Fibroblast of the aortic adventitia (primary cell): ENCODE data around the gene ARID5B. TPM values are rescaled to one million over a fixed set of nuclear protein-coding genes. Genes with fewer than 3 reads are reported as not detected.

Experiments used
- DNase-seq: peaks from one replicate; pipeline ENCODE4 v3.0.0-alpha.2; 2010; ENCODE audit warnings: low read depth
- H3K4me3 ChIP-seq: 2 replicates; pipeline ENCODE4 v1.5.1; 2011; ENCODE audit warnings: low read depth, mild to moderate bottlenecking, control low read depth, low read length, moderate library complexity
- CTCF ChIP-seq: IDR thresholded peaks from 2 replicates; pipeline ENCODE4 v1.5.1; 2011; ENCODE audit warnings: mild to moderate bottlenecking, low read length, control low read depth, inconsistent platforms; ENCODE audit not compliant: insufficient read depth
- total RNA-seq: library from RNA; depleted of rRNA; stranded (reverse); fragments of >200 nt; gene quantifications from 2 replicates; pipeline ENCODE4 v1.2.3, GENCODE V29; 2012; ENCODE audit warnings: low replicate concordance

ARID5B gene
- total RNA-seq, 1 donor, result 87.9 TPM

- TF ChIP-seq CTCF, result no peak
- H3K4me3 ChIP-seq, result no peak overlapping the region
- DNase-seq, result no peak
Measured at GRCh38 chr10:62112963-62113362, 211.5 kb downstream of the ARID5B start.

GRCh38 chr10:62113680-62114079 is 212.2 kb downstream of the ARID5B start:
- H3K4me3 ChIP-seq, result no peak overlapping the region
- TF ChIP-seq CTCF, result no peak
- no peak for DNase-seq

GRCh38 chr10:62115321-62115720 is 213.8 kb downstream of the ARID5B start:
- no peak for TF ChIP-seq CTCF
- no peak overlapping the region for H3K4me3 ChIP-seq
- DNase-seq, result no peak

GRCh38 chr10:62115842-62116241 is 214.3 kb downstream of the ARID5B start:
- DNase-seq, result no peak
- TF ChIP-seq CTCF, result no peak
- H3K4me3 ChIP-seq, result no peak overlapping the region

GRCh38 chr10:62116896-62117295 is 215.4 kb downstream of the ARID5B start:
- no peak for TF ChIP-seq CTCF
- no peak overlapping the region for H3K4me3 ChIP-seq
- no peak for DNase-seq

- H3K4me3 ChIP-seq, result no peak overlapping the region
- DNase-seq, result no peak
- no peak for TF ChIP-seq CTCF
Measured at GRCh38 chr10:62121187-62121530, 219.7 kb downstream of the ARID5B start.

- DNase-seq, result no peak
- no peak overlapping the region for H3K4me3 ChIP-seq
- TF ChIP-seq CTCF, result no peak
Measured at GRCh38 chr10:62127975-62128374, 226.5 kb downstream of the ARID5B start.
